ENCODE data around the gene ST3GAL3.

Gene ST3GAL3

GRCh38 chr1:43879996-43880395 is 172.7 kb downstream of the ST3GAL3 start:
- H2BK15ac ChIP-seq (ENCODE audit: low read depth, poor library complexity, severe bottlenecking) = no peak overlapping the region
- H3K4me1 ChIP-seq (ENCODE audit: control insufficient read depth, insufficient read depth, low read depth, low read length) = peaks cover 7% of the 10 kb centered on the region
- H3K27ac ChIP-seq (ENCODE audit: low read length, poor library complexity, severe bottlenecking) = no peak overlapping the region
- H3K14ac ChIP-seq (ENCODE audit: low read length in 2 of 2) = no peak overlapping the region
- no peak overlapping the region for H3K23ac ChIP-seq (ENCODE audit: low read length in 2 of 2)
- no peak overlapping the region for H4K91ac ChIP-seq (ENCODE audit: low read length)
- H3K4ac ChIP-seq (ENCODE audit: low read depth in 1 of 2, low read length in 2 of 2) = no peak overlapping the region
- no peak overlapping the region for H3K4me3 ChIP-seq (ENCODE audit: insufficient read depth in 1 of 2, low read depth in 1 of 2, low read length in 2 of 2)
- H2BK120ac ChIP-seq (ENCODE audit: low read depth, low read length) = no peak overlapping the region
- H2BK5ac ChIP-seq (ENCODE audit: low read depth, low read length, poor library complexity, severe bottlenecking) = no peak overlapping the region
- 91% methylated on average over 1 of the region's 2 CpGs for WGBS
- H4K8ac ChIP-seq (ENCODE audit: low read length) = no peak overlapping the region
- no peak overlapping the region for H2AK5ac ChIP-seq (ENCODE audit: low read length, severe bottlenecking)
- DNase-seq = no peak
- H3K9me3 ChIP-seq (ENCODE audit: control insufficient read depth, low read length) = no peaks in the 10 kb centered on the region
- no peak overlapping the region for H3K18ac ChIP-seq (ENCODE audit: low read depth in 1 of 2, low read length in 2 of 2)
- no peak overlapping the region for H2AFZ ChIP-seq (ENCODE audit: low read depth, low read length)
- no peak overlapping the region for H2BK12ac ChIP-seq (ENCODE audit: low read length in 2 of 2)
- no peak overlapping the region for H3K4me2 ChIP-seq (ENCODE audit: low read length, poor library complexity, severe bottlenecking)
- H3K27me3 ChIP-seq (ENCODE audit: control insufficient read depth in 1 of 2, insufficient read depth in 1 of 2, low read length in 2 of 2) = peaks cover 0 to 14% of the 10 kb centered on the region in 2 experiments
- no peak overlapping the region for H3K9ac ChIP-seq (ENCODE audit: low read length)
- H3K79me1 ChIP-seq (replicated peaks; ENCODE audit: low read length, poor library complexity, severe bottlenecking) = peaks cover 3% of the 10 kb centered on the region
- H3K36me3 ChIP-seq (ENCODE audit: control insufficient read depth in 1 of 2, insufficient read depth in 2 of 2, low read depth in 1 of 2, low read length in 2 of 2) = peaks cover 20 to 25% of the 10 kb centered on the region in 2 experiments

GRCh38 chr1:43880604-43881003 is 173.3 kb downstream of the ST3GAL3 start:
- Histone ChIP-seq H2AFZ (ENCODE audit: low read depth, low read length) (no peak overlapping the region), H3K4me2 (ENCODE audit: low read length, poor library complexity, severe bottlenecking) (no peak overlapping the region), H2BK12ac (ENCODE audit: low read length in 2 of 2) (no peak overlapping the region), H3K36me3 (ENCODE audit: control insufficient read depth in 1 of 2, insufficient read depth in 2 of 2, low read depth in 1 of 2, low read length in 2 of 2) (peaks cover 25 to 26% of the 10 kb centered on the region in 2 experiments), H3K79me1 (replicated peaks; ENCODE audit: low read length, poor library complexity, severe bottlenecking) (peaks cover 5% of the 10 kb centered on the region), H3K9ac (ENCODE audit: low read length) (no peak overlapping the region), H2AK5ac (ENCODE audit: low read length, severe bottlenecking) (no peak overlapping the region), H3K4ac (ENCODE audit: low read depth in 1 of 2, low read length in 2 of 2) (no peak overlapping the region), H3K9me3 (ENCODE audit: control insufficient read depth, low read length) (no peaks in the 10 kb centered on the region), H2BK15ac (ENCODE audit: low read depth, poor library complexity, severe bottlenecking) (no peak overlapping the region), H3K27ac (ENCODE audit: low read length, poor library complexity, severe bottlenecking) (no peak overlapping the region), H2BK120ac (ENCODE audit: low read depth, low read length) (no peak overlapping the region), H3K4me1 (ENCODE audit: control insufficient read depth, insufficient read depth, low read depth, low read length) (peaks cover 12% of the 10 kb centered on the region), H3K27me3 (ENCODE audit: control insufficient read depth in 1 of 2, insufficient read depth in 1 of 2, low read length in 2 of 2) (peaks cover 0 to 14% of the 10 kb centered on the region in 2 experiments), H3K23ac (ENCODE audit: low read length in 2 of 2) (no peak overlapping the region), H3K14ac (ENCODE audit: low read length in 2 of 2) (no peak overlapping the region), H3K18ac (ENCODE audit: low read depth in 1 of 2, low read length in 2 of 2) (no peak overlapping the region), H3K4me3 (ENCODE audit: insufficient read depth in 1 of 2, low read depth in 1 of 2, low read length in 2 of 2) (no peak overlapping the region), H4K91ac (ENCODE audit: low read length) (no peak overlapping the region), H4K8ac (ENCODE audit: low read length) (no peak overlapping the region), H2BK5ac (ENCODE audit: low read depth, low read length, poor library complexity, severe bottlenecking) (no peak overlapping the region)
- 97% methylated on average over 5 of the region's 5 CpGs for WGBS
- DNase-seq = no peak

GRCh38 chr1:43881415-43881814 is 174.1 kb downstream of the ST3GAL3 start:
- Histone ChIP-seq H3K23ac (ENCODE audit: low read length in 2 of 2) (no peak overlapping the region), H4K91ac (ENCODE audit: low read length) (no peak overlapping the region), H3K4me1 (ENCODE audit: control insufficient read depth, insufficient read depth, low read depth, low read length) (peaks cover 12% of the 10 kb centered on the region), H3K4ac (ENCODE audit: low read depth in 1 of 2, low read length in 2 of 2) (no peak overlapping the region), H2BK15ac (ENCODE audit: low read depth, poor library complexity, severe bottlenecking) (no peak overlapping the region), H3K18ac (ENCODE audit: low read depth in 1 of 2, low read length in 2 of 2) (no peak overlapping the region), H3K9me3 (ENCODE audit: control insufficient read depth, low read length) (no peaks in the 10 kb centered on the region), H4K8ac (ENCODE audit: low read length) (no peak overlapping the region), H2BK12ac (ENCODE audit: low read length in 2 of 2) (no peak overlapping the region), H3K27me3 (ENCODE audit: control insufficient read depth in 1 of 2, insufficient read depth in 1 of 2, low read length in 2 of 2) (peaks cover 0 to 14% of the 10 kb centered on the region in 2 experiments), H3K27ac (ENCODE audit: low read length, poor library complexity, severe bottlenecking) (no peak overlapping the region), H3K4me3 (ENCODE audit: insufficient read depth in 1 of 2, low read depth in 1 of 2, low read length in 2 of 2) (no peak overlapping the region), H3K9ac (ENCODE audit: low read length) (no peak overlapping the region), H3K79me1 (replicated peaks; ENCODE audit: low read length, poor library complexity, severe bottlenecking) (peaks cover 5% of the 10 kb centered on the region), H2BK120ac (ENCODE audit: low read depth, low read length) (no peak overlapping the region), H3K36me3 (ENCODE audit: control insufficient read depth in 1 of 2, insufficient read depth in 2 of 2, low read depth in 1 of 2, low read length in 2 of 2) (peaks cover 23 to 27% of the 10 kb centered on the region in 2 experiments), H3K14ac (ENCODE audit: low read length in 2 of 2) (no peak overlapping the region), H2AK5ac (ENCODE audit: low read length, severe bottlenecking) (no peak overlapping the region), H3K4me2 (ENCODE audit: low read length, poor library complexity, severe bottlenecking) (no peak overlapping the region), H2BK5ac (ENCODE audit: low read depth, low read length, poor library complexity, severe bottlenecking) (no peak overlapping the region), H2AFZ (ENCODE audit: low read depth, low read length) (no peak overlapping the region)
- DNase-seq = no peak
- 79% methylated on average over 4 of the region's 4 CpGs for WGBS

- H2BK15ac ChIP-seq (ENCODE audit: low read depth, poor library complexity, severe bottlenecking) = no peak overlapping the region
- H2AFZ ChIP-seq (ENCODE audit: low read depth, low read length) = no peak overlapping the region
Measured at GRCh38 chr1:43882763-43883162, 175.4 kb downstream of the ST3GAL3 start.

More at GRCh38 chr1:43882763-43883162, 175.4 kb downstream of the ST3GAL3 start:
- no peaks in the 10 kb centered on the region for H3K9me3 ChIP-seq (ENCODE audit: control insufficient read depth, low read length)
- WGBS = 94% methylated on average over 3 of the region's 4 CpGs
- peaks cover 0 to 18% of the 10 kb centered on the region in 2 experiments for H3K27me3 ChIP-seq (ENCODE audit: control insufficient read depth in 1 of 2, insufficient read depth in 1 of 2, low read length in 2 of 2)
- no peak overlapping the region for H3K27ac ChIP-seq (ENCODE audit: low read length, poor library complexity, severe bottlenecking)
- H3K14ac ChIP-seq (ENCODE audit: low read length in 2 of 2) = no peak overlapping the region
- DNase-seq = no peak
- H2BK12ac ChIP-seq (ENCODE audit: low read length in 2 of 2) = no peak overlapping the region
- H2BK120ac ChIP-seq (ENCODE audit: low read depth, low read length) = no peak overlapping the region
- H3K79me1 ChIP-seq (replicated peaks; ENCODE audit: low read length, poor library complexity, severe bottlenecking) = peaks cover 5% of the 10 kb centered on the region
- no peak overlapping the region for H2AK5ac ChIP-seq (ENCODE audit: low read length, severe bottlenecking)
- H3K4ac ChIP-seq (ENCODE audit: low read depth in 1 of 2, low read length in 2 of 2) = no peak overlapping the region
- H3K4me2 ChIP-seq (ENCODE audit: low read length, poor library complexity, severe bottlenecking) = no peak overlapping the region
- peaks cover 27 to 30% of the 10 kb centered on the region in 2 experiments for H3K36me3 ChIP-seq (ENCODE audit: control insufficient read depth in 1 of 2, insufficient read depth in 2 of 2, low read depth in 1 of 2, low read length in 2 of 2)
- H2BK5ac ChIP-seq (ENCODE audit: low read depth, low read length, poor library complexity, severe bottlenecking) = no peak overlapping the region
- no peak overlapping the region for H3K23ac ChIP-seq (ENCODE audit: low read length in 2 of 2)
- no peak overlapping the region for H4K8ac ChIP-seq (ENCODE audit: low read length)
- no peak overlapping the region for H3K4me3 ChIP-seq (ENCODE audit: insufficient read depth in 1 of 2, low read depth in 1 of 2, low read length in 2 of 2)
- H3K9ac ChIP-seq (ENCODE audit: low read length) = no peak overlapping the region
- H3K18ac ChIP-seq (ENCODE audit: low read depth in 1 of 2, low read length in 2 of 2) = no peak overlapping the region
- H4K91ac ChIP-seq (ENCODE audit: low read length) = no peak overlapping the region
- H3K4me1 ChIP-seq (ENCODE audit: control insufficient read depth, insufficient read depth, low read depth, low read length) = peaks cover 12% of the 10 kb centered on the region

Measured in mesenchymal stem cell (in vitro differentiated cells and primary cell).